Kidney glomerular epithelial cell (primary cell): ENCODE results near the gene ESR2.
A peak's percentile ranks its signal among the peaks of the same experiment; 100 is the strongest.
"Not testable (repeated sequence)": the region's sequence is repeated elsewhere in the genome, so short reads cannot be mapped to it uniquely, and the experiment has no call there.

Experiments used
- DNase-seq: peaks from one replicate; lab custom pipeline; 2025; lab: John Stamatoyannopoulos, UW

ESR2 gene

GRCh38 chr14:64220466-64220865, 73.7 kb downstream of the ESR2 start:
- no peak for DNase-seq

GRCh38 chr14:64220056-64220455, 74.1 kb downstream of the ESR2 start:
- no peak for DNase-seq

- DNase-seq, result peak; percentile 67
Measured at GRCh38 chr14:64218344-64219240, 75.6 kb downstream of the ESR2 start.

- no peak for DNase-seq
Measured at GRCh38 chr14:64217834-64218233, 76.3 kb downstream of the ESR2 start.

DNA sequence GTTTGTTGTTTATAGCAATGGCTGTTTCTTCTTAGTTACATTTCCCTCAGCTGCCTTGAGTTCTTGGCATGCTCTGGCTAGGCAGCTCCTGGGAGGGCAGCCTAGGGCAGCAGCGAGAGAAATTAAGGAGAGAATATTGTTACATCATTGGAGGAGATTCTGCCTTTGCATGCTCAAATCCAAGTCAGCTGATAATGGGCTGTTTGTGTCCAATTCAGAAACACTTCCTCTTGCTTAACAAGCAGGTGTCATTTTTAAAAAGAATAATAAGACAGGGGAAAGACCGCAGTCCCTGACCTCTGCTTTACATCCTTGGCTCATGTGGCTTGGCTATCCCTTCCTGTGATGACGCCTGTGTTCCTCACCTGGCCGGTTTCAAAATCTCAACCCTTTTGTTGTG, 76.9 kb downstream of the ESR2 start:
- no peak for DNase-seq

- DNase-seq, result no peak
Measured at GRCh38 chr14:64215978-64216377, 78.2 kb downstream of the ESR2 start.

DNA sequence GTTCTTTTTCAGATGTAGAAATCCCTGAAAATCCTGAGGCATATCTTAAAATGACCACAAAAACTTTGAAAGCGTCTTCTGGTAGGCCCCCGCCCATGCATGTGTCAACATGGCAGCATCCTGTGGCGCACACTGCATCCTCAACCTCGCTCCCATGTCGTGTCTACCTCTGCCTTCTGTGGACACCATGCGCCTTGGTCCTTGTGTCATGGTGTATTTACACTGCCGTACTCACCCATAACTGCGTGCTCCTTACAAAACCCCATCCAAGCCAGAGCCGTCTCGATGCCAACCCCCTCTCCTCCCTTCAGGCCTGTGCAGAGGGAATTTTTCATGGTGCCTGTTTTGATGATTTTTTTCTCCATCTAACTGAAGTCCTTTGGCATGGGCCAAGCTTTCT, 78.9 kb downstream of the ESR2 start:
- no peak for DNase-seq

DNA sequence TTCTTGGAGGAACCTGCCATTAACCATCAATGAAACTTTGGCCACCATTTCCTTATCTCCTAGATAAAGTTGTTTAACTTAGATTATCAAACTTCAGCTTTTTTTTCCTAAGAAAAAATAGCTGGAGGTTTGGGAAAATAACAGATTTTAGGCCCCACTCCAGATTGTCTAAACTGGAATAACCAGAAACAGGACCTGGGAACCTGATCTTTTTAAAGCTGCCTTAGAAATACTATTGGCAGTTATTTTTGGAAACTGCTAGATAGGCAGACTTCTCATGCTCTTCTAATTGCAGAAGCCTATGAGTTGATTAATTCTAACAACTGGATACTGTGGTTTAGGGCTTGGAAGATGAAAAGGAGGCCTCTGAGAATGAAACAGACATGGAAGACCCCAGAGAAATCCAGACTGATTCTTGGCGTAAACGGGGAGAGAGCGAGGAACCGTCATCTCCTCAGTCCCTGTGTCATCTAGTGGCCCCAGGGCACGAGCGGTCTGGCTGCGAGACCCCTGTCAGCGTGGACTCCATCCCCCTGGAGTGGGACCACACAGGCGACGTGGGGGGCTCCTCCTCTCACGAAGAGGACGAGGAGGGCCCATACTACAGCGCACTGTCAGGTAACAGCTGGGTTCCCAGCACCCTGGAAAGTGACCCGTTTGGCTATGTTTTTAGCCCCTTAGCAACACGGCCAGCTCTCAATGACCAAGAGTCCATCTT, 80.2 kb downstream of the ESR2 start:
- no peak for DNase-seq

- DNase-seq, result no peak
Measured at GRCh38 chr14:64213086-64213485, 81.1 kb downstream of the ESR2 start.

- DNase-seq, result no peak
Measured at GRCh38 chr14:64212666-64213065, 81.5 kb downstream of the ESR2 start.

- not testable (repeated sequence) for DNase-seq
Measured at GRCh38 chr14:64210912-64211311, 83.3 kb downstream of the ESR2 start.

DNA sequence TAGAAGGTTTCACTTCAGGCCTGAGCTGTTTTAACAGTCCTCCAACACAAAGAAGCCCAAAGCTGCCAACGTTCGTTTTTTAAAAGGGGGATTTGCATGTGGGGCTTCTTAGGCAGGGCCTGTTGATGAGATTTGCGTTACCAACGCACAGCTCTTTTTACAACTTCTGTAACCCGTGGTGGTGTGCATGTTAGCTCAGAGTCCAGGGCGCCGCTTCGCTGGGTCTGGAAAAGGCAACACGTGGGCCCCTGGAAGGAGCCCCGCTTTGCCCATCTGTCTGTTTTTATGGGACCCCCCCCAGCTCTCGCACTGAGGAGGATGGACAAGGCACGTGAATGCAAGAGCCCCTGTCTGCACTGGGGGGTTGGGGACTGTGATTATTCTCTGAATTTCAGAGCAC, 84.0 kb downstream of the ESR2 start:
- no peak for DNase-seq

DNA sequence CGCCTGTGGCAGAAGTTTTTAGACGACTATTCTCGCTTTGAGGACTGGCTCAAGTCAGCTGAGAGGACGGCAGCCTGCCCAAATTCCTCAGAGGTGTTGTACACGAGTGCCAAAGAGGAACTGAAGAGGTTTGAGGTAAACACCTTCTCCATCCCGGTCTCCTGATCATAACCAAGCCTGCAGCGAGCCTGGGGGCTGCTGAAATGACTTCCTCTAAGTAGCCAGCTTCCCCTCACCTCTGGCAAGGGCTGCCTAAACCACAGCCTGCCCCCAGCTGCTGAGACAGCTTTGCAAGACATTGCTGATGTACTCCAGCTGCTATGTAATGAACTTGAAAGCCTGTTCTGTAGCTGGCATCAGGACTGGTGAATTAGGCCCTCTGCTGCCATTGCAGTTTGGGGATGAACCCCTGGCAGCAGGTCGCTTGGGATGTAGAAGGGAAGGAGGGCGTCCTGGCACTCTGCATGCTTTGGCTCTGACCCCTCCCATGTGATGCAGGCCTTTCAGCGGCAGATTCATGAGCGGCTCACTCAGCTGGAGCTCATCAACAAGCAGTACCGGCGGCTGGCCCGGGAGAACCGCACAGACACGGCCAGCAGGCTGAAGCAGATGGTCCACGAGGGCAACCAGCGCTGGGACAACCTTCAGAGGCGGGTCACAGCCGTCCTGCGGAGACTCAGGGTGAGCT, 84.6 kb downstream of the ESR2 start:
- DNase-seq, result no peak

- DNase-seq, result no peak
Measured at GRCh38 chr14:64208981-64209380, 85.2 kb downstream of the ESR2 start.

DNA sequence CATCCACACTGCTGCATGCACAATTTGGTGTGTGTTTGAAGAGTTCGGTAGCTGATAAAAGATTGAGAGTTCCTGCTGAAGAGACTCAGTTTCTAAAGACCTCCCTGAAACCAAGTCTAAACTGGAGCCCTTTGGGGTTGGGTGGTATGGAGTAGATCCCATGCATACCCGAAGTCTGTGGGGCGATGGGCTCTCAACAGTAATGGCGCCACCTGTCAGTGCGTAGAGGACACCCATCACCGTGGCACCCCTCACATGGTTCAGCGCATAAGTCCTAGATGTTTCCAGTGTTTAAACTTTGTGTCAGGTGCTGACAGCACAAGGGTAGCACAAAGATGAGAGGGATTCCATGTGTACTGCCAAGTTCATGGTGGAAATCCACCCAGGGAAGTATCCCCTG, 85.9 kb downstream of the ESR2 start:
- no peak for DNase-seq

GRCh38 chr14:64203366-64204006, 90.7 kb downstream of the ESR2 start:
- DNase-seq, result no peak

GRCh38 chr14:64202716-64203115, 91.5 kb downstream of the ESR2 start:
- no peak for DNase-seq

GRCh38 chr14:64201921-64202545, 92.1 kb downstream of the ESR2 start:
- DNase-seq, result no peak

DNA sequence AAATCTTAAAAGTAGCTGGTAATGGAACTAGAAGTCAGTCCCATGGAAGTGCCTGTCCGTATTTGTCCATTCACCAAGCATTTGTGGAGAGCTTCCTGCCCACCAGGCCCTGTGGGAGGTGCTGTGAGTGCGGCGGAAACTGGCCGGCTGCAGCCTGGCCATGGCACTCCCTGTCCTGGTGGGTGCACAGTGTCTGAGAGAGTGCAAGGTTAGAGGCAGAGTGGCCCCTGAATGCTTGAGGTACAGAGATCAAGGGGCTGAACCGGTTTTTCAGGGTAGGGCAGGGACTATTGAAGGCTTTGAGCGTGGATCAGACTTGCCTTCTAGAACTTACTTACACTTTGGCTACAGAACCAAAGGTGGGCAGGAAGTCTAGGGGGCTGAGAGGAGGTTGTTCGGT, 92.9 kb downstream of the ESR2 start:
- DNase-seq, result no peak

- DNase-seq, result no peak
Measured at GRCh38 chr14:64200170-64200569, 94.0 kb downstream of the ESR2 start.

DNA sequence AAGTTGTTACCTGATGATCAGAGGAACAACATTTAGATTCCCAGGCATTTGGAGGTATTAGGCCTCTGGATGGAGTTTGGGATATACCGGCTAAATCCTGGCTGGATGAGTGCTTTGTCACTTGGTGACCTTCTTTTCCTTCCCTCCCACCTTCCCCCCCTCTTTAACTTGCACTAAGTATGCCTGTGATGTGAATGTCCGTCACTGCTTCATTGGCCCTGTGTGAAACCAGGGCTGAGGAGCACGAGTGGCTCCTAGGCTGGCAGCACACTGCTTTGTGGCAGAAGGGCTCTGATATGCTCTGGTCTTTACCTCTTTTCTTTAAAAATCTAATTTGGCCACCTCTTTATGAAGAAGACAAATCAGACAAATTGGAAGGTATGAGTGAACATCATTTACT, 95.7 kb downstream of the ESR2 start:
- no peak for DNase-seq

- no peak for DNase-seq
Measured at GRCh38 chr14:64197996-64198395, 96.2 kb downstream of the ESR2 start.
